A549 (cell line): ENCODE measurements around the gene ATP6AP1. TPM values are rescaled to one million over a fixed set of nuclear protein-coding genes. Genes with fewer than 3 reads are reported as not detected.

Experiments used
- ATAC-seq, 2 experiments: fragments of 200-7000 bp in 1 of 2; fragments of >200 bp in 1 of 2; cut with Nextera tagmentation in 1 of 2; cut with Tn5 transposase in 1 of 2; 3 replicates each; pipeline versions ENCODE4 v1.8.0 to v1.9.1; 2018 to 2020; ENCODE audit warnings: mild to moderate bottlenecking in 1 of 2, moderate library complexity in 1 of 2
- CTCF ChIA-PET: fragments of 300-600 bp; sonication (Branson Sonifier 250); formaldehyde crosslinking; extraction: SDS; loops from one replicate; lab custom pipeline; 2021; ENCODE audit warnings: antibody characterized with exemption, inconsistent platforms; lab: Yijun Ruan, JAX
- POLR2A ChIA-PET: fragments of 350-600 bp; formaldehyde crosslinking; extraction: SDS; loops from one replicate; lab custom pipeline; 2021; ENCODE audit warnings: antibody characterized with exemption, inconsistent platforms; lab: Yijun Ruan, JAX
- DNase-seq, 2 experiments: peaks; one replicate each; pipeline versions ENCODE4 v3.0.0 to v3.0.0-alpha.2; 2011 to 2016; ENCODE audit warnings: low read depth in 1 of 2, low spot score in 1 of 2
- FAIRE-seq: peaks from 2 replicates; lab custom pipeline; 2011; peaks lifted over from hg19 to GRCh38; lab: Jason Lieb, UNC
- H3K27ac ChIP-seq, 2 experiments: fragments of >200 bp; sonication (Bioruptor Twin); formaldehyde crosslinking; 3 replicates each; pipeline ENCODE4 v1.5.1; 2016 to 2017
- H3K4me1 ChIP-seq: fragments of >200 bp; sonication (Bioruptor Twin); formaldehyde crosslinking; 3 replicates; pipeline ENCODE4 v1.6.1; 2016
- H3K4me2 ChIP-seq: fragments of >200 bp; sonication (Bioruptor Twin); formaldehyde crosslinking; 3 replicates; pipeline ENCODE4 v1.6.1; 2016
- H3K4me3 ChIP-seq: fragments of >200 bp; sonication (Bioruptor Twin); formaldehyde crosslinking; 3 replicates; pipeline ENCODE4 v1.5.1; 2016
- H3K9me3 ChIP-seq: fragments of >200 bp; sonication (Bioruptor Twin); formaldehyde crosslinking; 3 replicates; pipeline ENCODE4 v1.6.1; 2016
- CBX2 ChIP-seq: fragments of 200-600 bp; sonication (generic); IDR thresholded peaks from 2 replicates; pipeline ENCODE4 v1.6.1; 2016; ENCODE audit warnings: low read depth, mild to moderate bottlenecking, borderline replicate concordance
- EP300 ChIP-seq, 2 experiments: fragments of >200 bp; sonication (Bioruptor Twin); formaldehyde crosslinking; IDR thresholded peaks; 2 replicates in 1 of 2; 3 replicates in 1 of 2; pipeline ENCODE4 v1.6.1; 2016 to 2017
- FOXS1 ChIP-seq: fragments of 250-450 bp; sonication (Bioruptor Pico); IDR thresholded peaks from 2 replicates; pipeline ENCODE4 v1.5.0; 2020; ENCODE audit warnings: mild to moderate bottlenecking, moderate library complexity
- GATA3 ChIP-seq: IDR thresholded peaks from 2 replicates; pipeline ENCODE4 v1.6.1; 2012; ENCODE audit warnings: borderline replicate concordance
- HDAC2 ChIP-seq: fragments of 200-600 bp; sonication (generic); IDR thresholded peaks from 2 replicates; pipeline ENCODE4 v1.6.1; 2016
- HMGXB4 ChIP-seq: fragments of 250-450 bp; sonication (Bioruptor Pico); IDR thresholded peaks from 2 replicates; pipeline ENCODE4 v1.5.0; 2021; ENCODE audit warnings: mild to moderate bottlenecking, moderate library complexity, borderline replicate concordance
- HOXA7 ChIP-seq: fragments of 250-450 bp; sonication (Bioruptor Pico); IDR thresholded peaks from 2 replicates; pipeline ENCODE4 v1.5.0; 2020; ENCODE audit warnings: mild to moderate bottlenecking, moderate library complexity
- HOXB5 ChIP-seq: fragments of 250-450 bp; sonication (Bioruptor Pico); IDR thresholded peaks from 2 replicates; pipeline ENCODE4 v1.5.0; 2020; ENCODE audit warnings: mild to moderate bottlenecking, moderate library complexity
- JUN ChIP-seq, 2 experiments: fragments of >200 bp; sonication (Bioruptor Twin); formaldehyde crosslinking; IDR thresholded peaks; 2 replicates in 1 of 2; 3 replicates in 1 of 2; pipeline ENCODE4 v1.6.1; 2016 to 2017
- KDM1A ChIP-seq: fragments of 200-600 bp; sonication (generic); IDR thresholded peaks from 2 replicates; pipeline ENCODE4 v1.6.1; 2016; ENCODE audit warnings: low read depth, mild to moderate bottlenecking
- MAFK ChIP-seq: fragments of 450-650 bp; IDR thresholded peaks from 2 replicates; pipeline ENCODE4 v1.6.1; 2014; ENCODE audit not compliant: partially characterized antibody
- MAX ChIP-seq: IDR thresholded peaks from 2 replicates; pipeline ENCODE4 v1.6.1; 2012
- NFE2L2 ChIP-seq: fragments of 150-350 bp; conservative IDR thresholded peaks from 2 replicates; pipeline ENCODE4 v1.6.1; 2014; ENCODE audit warnings: low read length
- RARB ChIP-seq: fragments of 250-450 bp; sonication (Bioruptor Pico); IDR thresholded peaks from 2 replicates; pipeline ENCODE4 v1.8.0; 2021; ENCODE audit warnings: mild to moderate bottlenecking, moderate library complexity
- RFX5 ChIP-seq: fragments of 450-650 bp; IDR thresholded peaks from 2 replicates; pipeline ENCODE4 v1.7.1; 2014; ENCODE audit warnings: antibody characterized with exemption, mild to moderate bottlenecking, moderate library complexity
- TFCP2L1 ChIP-seq: fragments of 250-450 bp; sonication (Bioruptor Pico); IDR thresholded peaks from 2 replicates; pipeline ENCODE4 v1.5.0; 2021; ENCODE audit warnings: mild to moderate bottlenecking
- TP53 ChIP-seq: fragments of 250-450 bp; sonication (Bioruptor Pico); IDR thresholded peaks from 2 replicates; pipeline ENCODE4 v1.5.0; 2021; ENCODE audit warnings: mild to moderate bottlenecking, moderate library complexity
- ZC3H11A ChIP-seq: fragments of 450-650 bp; IDR thresholded peaks from 2 replicates; pipeline ENCODE4 v1.6.1; 2014; ENCODE audit warnings: antibody characterized with exemption, mild to moderate bottlenecking
- ZFP36 ChIP-seq: fragments of 450-650 bp; IDR thresholded peaks from 2 replicates; pipeline ENCODE4 v1.6.1; 2014; ENCODE audit warnings: borderline replicate concordance; ENCODE audit not compliant: partially characterized antibody
- ZNF302 ChIP-seq: fragments of 250-450 bp; sonication (Bioruptor Pico); IDR thresholded peaks from 2 replicates; pipeline ENCODE4 v1.9.0; 2021; ENCODE audit warnings: inconsistent platforms, mild to moderate bottlenecking, moderate library complexity
- WGBS: methylation state at CpG from one replicate; pipeline ENCODE4 v1.1.6; 2017; ENCODE audit errors: missing lambda C conversion rate; 5-methylcytosine and 5-hydroxymethylcytosine counted together
- polyA plus RNA-seq, 4 experiments: library from polyadenylated mRNA; depleted of rRNA in 3 of 4; stranded (reverse); fragments of >200 nt; fragmentation: RNase III in 1 of 4; extraction: RNeasy Plus Mini Kit Qiagen cat#74134 plus additional on column Dnase treatment in 1 of 4; gene quantifications; 2 replicates in 3 of 4; 3 replicates in 1 of 4; pipeline ENCODE4 v1.2.3, GENCODE V29; 2011 to 2017
- TF ChIP-seq, protein P1 (sequence below): fragments of >200 bp; sonication (Bioruptor Twin); formaldehyde crosslinking; IDR thresholded peaks from 3 replicates; pipeline ENCODE4 v1.5.1; 2016
- TF ChIP-seq, protein P2 (sequence below): IDR thresholded peaks from 2 replicates; pipeline ENCODE4 v1.6.1; 2012
- TF ChIP-seq, protein P3 (sequence below): IDR thresholded peaks from 2 replicates; pipeline ENCODE4 v1.6.1; 2012; ENCODE audit warnings: low read depth, borderline replicate concordance

Gene ATP6AP1
- polyA plus RNA-seq, 2 of the 4 experiments (the other 2 are of a cell fraction), result 62.6 to 81.7 TPM

DNA sequence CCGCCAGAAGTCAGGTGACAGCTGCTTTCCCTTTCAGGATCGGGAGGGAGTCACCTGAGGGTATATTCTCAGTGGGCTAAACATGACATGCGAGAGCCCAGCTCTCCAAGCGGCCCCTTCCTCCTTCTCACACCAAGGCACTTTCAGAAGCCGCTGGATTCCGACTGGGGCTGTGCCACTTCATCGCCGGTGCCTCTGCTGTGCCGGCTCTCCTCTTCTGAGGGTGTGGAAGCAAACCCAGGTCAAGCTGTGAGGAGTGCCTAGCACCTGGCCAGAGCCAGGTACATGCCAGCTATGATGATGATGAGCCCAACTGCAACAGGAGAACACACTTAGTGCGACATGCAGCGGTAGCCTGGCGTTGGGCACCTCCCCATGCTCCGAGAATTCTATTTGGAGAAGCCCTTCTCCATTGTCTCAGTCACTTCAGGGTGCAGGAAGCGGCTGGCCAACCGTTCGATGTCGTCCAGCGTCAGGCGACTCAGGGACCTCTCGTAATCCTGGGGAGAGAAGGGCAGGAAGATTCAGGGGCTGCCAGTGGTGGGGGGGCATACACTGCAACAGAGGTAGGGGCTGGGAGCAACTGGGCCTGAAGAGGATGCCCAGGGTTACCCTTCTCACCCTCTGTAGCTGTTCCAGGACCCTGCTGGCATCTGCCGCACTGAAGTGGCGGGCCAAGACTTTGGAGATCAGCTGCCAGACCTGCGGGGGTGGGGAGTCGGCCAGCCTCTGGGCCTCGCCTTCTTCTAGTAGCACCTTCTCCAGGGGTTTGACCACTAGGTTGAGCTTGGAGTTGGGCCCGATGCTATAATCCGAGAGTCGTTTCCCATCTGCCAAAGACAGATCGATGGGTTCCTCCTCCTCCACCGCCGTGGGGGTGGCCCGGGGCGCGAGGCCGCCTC, 56.9 kb downstream of the ATP6AP1 start:
- DNase-seq, result no peak
- peak overlapping the region; percentile 97 to 98 for H3K27ac ChIP-seq
- POLR2A ChIA-PET, result interaction anchor here (0.6 kb wide), 1 partner anchor 87 kb away, joined by 3 read pairs; the partner anchor contains the start of gene RPL10
- no peak for TF ChIP-seq CBX2
- TF ChIP-seq RFX5, result no peak
- no peak for TF ChIP-seq HOXA7
- no peak for TF ChIP-seq RARB
- no peak for TF ChIP-seq ZFP36
- no peak for TF ChIP-seq HMGXB4 (CRISPR knock-in tag)
- no peak for TF ChIP-seq ZC3H11A
- no peak for TF ChIP-seq HDAC2
- no peak for TF ChIP-seq HOXB5
- no peak for TF ChIP-seq MAX
- TF ChIP-seq TP53 (CRISPR knock-in tag), result no peak
- TF ChIP-seq, protein P1, sequence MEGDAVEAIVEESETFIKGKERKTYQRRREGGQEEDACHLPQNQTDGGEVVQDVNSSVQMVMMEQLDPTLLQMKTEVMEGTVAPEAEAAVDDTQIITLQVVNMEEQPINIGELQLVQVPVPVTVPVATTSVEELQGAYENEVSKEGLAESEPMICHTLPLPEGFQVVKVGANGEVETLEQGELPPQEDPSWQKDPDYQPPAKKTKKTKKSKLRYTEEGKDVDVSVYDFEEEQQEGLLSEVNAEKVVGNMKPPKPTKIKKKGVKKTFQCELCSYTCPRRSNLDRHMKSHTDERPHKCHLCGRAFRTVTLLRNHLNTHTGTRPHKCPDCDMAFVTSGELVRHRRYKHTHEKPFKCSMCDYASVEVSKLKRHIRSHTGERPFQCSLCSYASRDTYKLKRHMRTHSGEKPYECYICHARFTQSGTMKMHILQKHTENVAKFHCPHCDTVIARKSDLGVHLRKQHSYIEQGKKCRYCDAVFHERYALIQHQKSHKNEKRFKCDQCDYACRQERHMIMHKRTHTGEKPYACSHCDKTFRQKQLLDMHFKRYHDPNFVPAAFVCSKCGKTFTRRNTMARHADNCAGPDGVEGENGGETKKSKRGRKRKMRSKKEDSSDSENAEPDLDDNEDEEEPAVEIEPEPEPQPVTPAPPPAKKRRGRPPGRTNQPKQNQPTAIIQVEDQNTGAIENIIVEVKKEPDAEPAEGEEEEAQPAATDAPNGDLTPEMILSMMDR, result no peak
- TF ChIP-seq, protein P2, sequence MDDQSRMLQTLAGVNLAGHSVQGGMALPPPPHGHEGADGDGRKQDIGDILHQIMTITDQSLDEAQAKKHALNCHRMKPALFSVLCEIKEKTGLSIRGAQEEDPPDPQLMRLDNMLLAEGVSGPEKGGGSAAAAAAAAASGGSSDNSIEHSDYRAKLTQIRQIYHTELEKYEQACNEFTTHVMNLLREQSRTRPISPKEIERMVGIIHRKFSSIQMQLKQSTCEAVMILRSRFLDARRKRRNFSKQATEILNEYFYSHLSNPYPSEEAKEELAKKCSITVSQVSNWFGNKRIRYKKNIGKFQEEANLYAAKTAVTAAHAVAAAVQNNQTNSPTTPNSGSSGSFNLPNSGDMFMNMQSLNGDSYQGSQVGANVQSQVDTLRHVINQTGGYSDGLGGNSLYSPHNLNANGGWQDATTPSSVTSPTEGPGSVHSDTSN, result no peak
- no peak for TF ChIP-seq JUN (IDR thresholded peaks at IDR 0.05)
- TF ChIP-seq KDM1A, result no peak
- no peak for TF ChIP-seq EP300 (IDR thresholded peaks at IDR 0.05)
- TF ChIP-seq ZNF302, result no peak
- no peak for TF ChIP-seq GATA3
- TF ChIP-seq FOXS1 (CRISPR knock-in tag), result no peak
- no peak for FAIRE-seq
- H3K4me1 ChIP-seq, result peaks cover 28% of the 10 kb centered on the region
- CTCF ChIA-PET, result interaction anchor here (1.7 kb wide), 1 partner anchor 112 kb away, joined by 4 read pairs; no protein-coding TSS in a partner anchor
- no peaks in the 10 kb centered on the region for H3K9me3 ChIP-seq
- no peak for ATAC-seq
- H3K4me3 ChIP-seq, result peak overlapping the region; percentile 98
- peak overlapping the region; percentile 98 for H3K4me2 ChIP-seq
- WGBS, result 91% methylated on average over 13 of the region's 35 CpGs

- CTCF ChIA-PET, result no interaction called here
- H3K4me1 ChIP-seq, result peaks cover 28% of the 10 kb centered on the region
- no CpG with 5 or more reads among the region's 35 CpGs for WGBS
- ATAC-seq (peak in 1 of 2 experiments; percentile 8; a peak in 1 of 6 replicates), DNase-seq (peak in 1 of 2 experiments; percentile 6), FAIRE-seq (no peak)
- H3K9me3 ChIP-seq, result no peaks in the 10 kb centered on the region
- TF ChIP-seq MAX (peak; percentile 69; the same call in 1 of the 2 replicates), MAFK (no peak), TFCP2L1 (CRISPR knock-in tag) (no peak), NFE2L2 (no peak)
- TF ChIP-seq, protein P3, sequence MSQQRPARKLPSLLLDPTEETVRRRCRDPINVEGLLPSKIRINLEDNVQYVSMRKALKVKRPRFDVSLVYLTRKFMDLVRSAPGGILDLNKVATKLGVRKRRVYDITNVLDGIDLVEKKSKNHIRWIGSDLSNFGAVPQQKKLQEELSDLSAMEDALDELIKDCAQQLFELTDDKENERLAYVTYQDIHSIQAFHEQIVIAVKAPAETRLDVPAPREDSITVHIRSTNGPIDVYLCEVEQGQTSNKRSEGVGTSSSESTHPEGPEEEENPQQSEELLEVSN, result 0 out of 2 replicates have a peak, but pooled peaks have one; percentile 74
- POLR2A ChIA-PET, result interaction anchor here (0.6 kb wide), 2 partner anchors 12 to 88 kb away, joined by 3 to 6 read pairs; partner anchors contain the start of gene RPL10
- H3K27ac ChIP-seq, result peak overlapping the region; percentile 97 to 98
- H3K4me2 ChIP-seq, result peak overlapping the region; percentile 98
- peak overlapping the region; percentile 98 for H3K4me3 ChIP-seq
Measured at GRCh38 chrX:154486052-154486395, 57.5 kb downstream of the ATP6AP1 start.
